B cell (primary cell): Measurements from ENCODE around the gene PBX1. TPM values are rescaled to one million over a fixed set of nuclear protein-coding genes. Genes with fewer than 3 reads are reported as not detected.

Source experiments
- ATAC-seq: fragments of 200-7000 bp; cut with Tn5 transposase; one replicate; pipeline ENCODE4 v1.10.0; 2021; ENCODE audit warnings: low read depth, mild to moderate bottlenecking, moderate number of reproducible peaks, moderate library complexity
- CTCF ChIA-PET: fragments of 350-600 bp; sonication (Branson Sonifier 250); formaldehyde crosslinking; loops from one replicate; lab custom pipeline; 2021; ENCODE audit warnings: antibody characterized with exemption, inconsistent platforms; lab: Charles Lee
- POLR2A ChIA-PET: fragments of 350-600 bp; sonication (Branson Sonifier 250); formaldehyde crosslinking; loops from one replicate; lab custom pipeline; 2021; ENCODE audit warnings: antibody characterized with exemption; lab: Charles Lee
- DNase-seq: peaks from one replicate; pipeline ENCODE4 v3.0.0; 2013
- H2AFZ ChIP-seq: 2 replicates; pipeline ENCODE4 v1.6.1; 2012; ENCODE audit warnings: mild to moderate bottlenecking, low read depth, low read length; ENCODE audit not compliant: insufficient read depth, poor library complexity, severe bottlenecking
- H3K27ac ChIP-seq, 2 donors: 1 replicate in 1 of 2; 2 replicates in 1 of 2; pipeline ENCODE4 v1.5.1; 2012 to 2013; ENCODE audit warnings: low read length in 2 of 2, mild to moderate bottlenecking in 2 of 2, moderate library complexity in 1 of 2
- H3K27me3 ChIP-seq, 4 experiments: fragments of 200-600 bp in 1 of 4; sonication (generic) in 1 of 4; replicated peaks in 1 of 4; 1 replicate in 2 of 4; 2 replicates in 2 of 4; pipeline versions ENCODE4 v1.6.1 to v1.7.0; 2013 to 2016; ENCODE audit warnings: low read length in 3 of 4, mild to moderate bottlenecking in 2 of 4, mixed read lengths in 1 of 4, moderate library complexity in 1 of 4; ENCODE audit not compliant: insufficient read depth in 4 of 4, control insufficient read depth in 3 of 4; ENCODE audit errors: control extremely low read depth in 1 of 4
- H3K36me3 ChIP-seq, 2 experiments: replicated peaks in 1 of 2; 1 replicate in 1 of 2; 2 replicates in 1 of 2; pipeline versions ENCODE4 v1.6.1 to v1.7.1; 2013; ENCODE audit warnings: low read length in 1 of 2; ENCODE audit not compliant: insufficient read depth in 2 of 2, control insufficient read depth in 1 of 2; ENCODE audit errors: control extremely low read depth in 1 of 2, extremely low read depth in 1 of 2
- H3K4me1 ChIP-seq, 2 donors: fragments of 200-600 bp in 1 of 2; sonication (generic) in 1 of 2; 1 replicate in 1 of 2; 2 replicates in 1 of 2; pipeline versions ENCODE4 v1.5.1 to v1.6.1; 2013 to 2017; ENCODE audit warnings: low read length in 2 of 2; ENCODE audit not compliant: control insufficient read depth in 2 of 2, insufficient read depth in 2 of 2
- H3K4me2 ChIP-seq: replicated peaks from 2 replicates; pipeline ENCODE3; 2012; ENCODE audit warnings: mild to moderate bottlenecking, low read depth, low read length; ENCODE audit not compliant: poor library complexity, severe bottlenecking
- H3K4me3 ChIP-seq, 5 experiments: fragments of 200-600 bp in 1 of 5; sonication (generic) in 1 of 5; 1 replicate in 3 of 5; 2 replicates in 2 of 5; pipeline versions ENCODE4 v1.5.1 to v1.7.0; 2011 to 2016; ENCODE audit warnings: low read length in 4 of 5, mild to moderate bottlenecking in 4 of 5, low read depth in 2 of 5, control low read depth in 1 of 5, moderate library complexity in 1 of 5; ENCODE audit not compliant: insufficient read depth in 1 of 5; ENCODE audit errors: control extremely low read depth in 1 of 5, extremely low read depth in 1 of 5
- H3K79me2 ChIP-seq: fragments of 200-600 bp; sonication (generic); one replicate; pipeline ENCODE4 v1.6.0; 2016; ENCODE audit warnings: low read length; ENCODE audit not compliant: control insufficient read depth, insufficient read depth
- H3K9ac ChIP-seq: fragments of 200-600 bp; sonication (generic); 2 replicates; pipeline ENCODE4 v1.6.1; 2017; ENCODE audit warnings: mild to moderate bottlenecking, low read length, moderate library complexity
- H3K9me3 ChIP-seq, 3 donors: one replicate each; pipeline versions ENCODE4 v1.6.1 to v1.7.1; 2013; ENCODE audit warnings: low read length in 2 of 3; ENCODE audit not compliant: control insufficient read depth in 2 of 3, insufficient read depth in 1 of 3; ENCODE audit errors: control extremely low read depth in 1 of 3
- H4K20me1 ChIP-seq: 2 replicates; pipeline ENCODE4 v1.6.0; 2012; ENCODE audit warnings: mild to moderate bottlenecking, low read length; ENCODE audit not compliant: insufficient read depth, control insufficient read depth, poor library complexity, severe bottlenecking
- H3K27ac Mint-ChIP-seq: one replicate; pipeline ENCODE4 v1.8.0; 2021; ENCODE audit warnings: mixed read lengths
- H3K27me3 Mint-ChIP-seq: one replicate; pipeline ENCODE4 v1.8.0; 2021; ENCODE audit warnings: mixed read lengths
- H3K4me1 Mint-ChIP-seq: one replicate; pipeline ENCODE4 v1.8.0; 2021; ENCODE audit warnings: mixed read lengths
- H3K4me3 Mint-ChIP-seq: one replicate; pipeline ENCODE4 v1.8.0; 2021; ENCODE audit warnings: mixed read lengths
- H3K9me3 Mint-ChIP-seq: one replicate; pipeline ENCODE4 v1.8.0; 2022; ENCODE audit warnings: mixed read lengths; ENCODE audit not compliant: insufficient read depth
- CTCF ChIP-seq: fragments of 200-600 bp; IDR thresholded peaks from one replicate; pipeline ENCODE4 v1.8.0; 2022; ENCODE audit warnings: antibody characterized with exemption, mild to moderate bottlenecking
- EZH2 ChIP-seq: IDR thresholded peaks from 2 replicates; pipeline ENCODE4 v1.6.1; 2012; ENCODE audit warnings: borderline replicate concordance, low read depth, mild to moderate bottlenecking, moderate library complexity, low read length; ENCODE audit not compliant: insufficient read depth, poor library complexity, severe bottlenecking
- WGBS: methylation state at CpG from one replicate; pipeline ENCODE4 v1.1.5; 2013; ENCODE audit warnings: missing lambda C conversion rate; ENCODE audit not compliant: insufficient coverage; 5-methylcytosine and 5-hydroxymethylcytosine counted together
- intact Hi-C: fragments of 100-400 bp; cut with micrococcal nuclease; formaldehyde crosslinking; loops from one replicate; pipeline ENCODE4 v1.10.0; 2022
- polyA plus RNA-seq: library from polyadenylated mRNA; depleted of rRNA; stranded (reverse); fragments of >200 nt; gene quantifications from 2 replicates; pipeline ENCODE4 v1.2.3, GENCODE V29; 2012
- total RNA-seq, 2 donors: library from RNA; stranded (reverse); fragments of 120-200 nt in 1 of 2; gene quantifications; 1 replicate in 1 of 2; 2 replicates in 1 of 2; pipeline versions ENCODE4 v1.2.3 to v1.2.4, GENCODE V29; 2013 to 2022

Gene PBX1
- total and polyA plus RNA-seq, 2 donors (not counting 1 experiment from before 2014, with no cell fraction given) = 0.32 TPM; not detected in 1

DNA sequence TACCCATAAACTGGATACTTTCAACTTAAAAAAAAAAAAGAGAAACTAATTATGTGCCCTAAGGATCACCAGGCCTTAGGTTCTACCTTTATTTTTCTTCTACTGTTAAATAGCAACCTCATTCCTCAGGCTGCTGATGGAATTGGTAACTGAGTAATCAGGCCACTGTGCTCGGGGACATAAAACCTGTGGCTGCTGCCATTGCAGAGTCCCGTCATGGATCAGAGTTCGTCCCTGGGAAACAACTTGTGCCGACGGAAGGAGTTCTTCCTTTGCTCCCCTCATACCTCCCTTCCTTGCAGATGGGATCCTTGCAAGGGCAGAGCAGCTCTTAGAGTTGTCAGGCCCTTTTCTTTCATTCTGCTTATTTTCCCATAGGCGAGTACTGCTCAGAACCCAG is 123.6 kb downstream of the PBX1 start:
- POLR2A ChIA-PET = no interaction called here
- DNase-seq = no peak

DNA sequence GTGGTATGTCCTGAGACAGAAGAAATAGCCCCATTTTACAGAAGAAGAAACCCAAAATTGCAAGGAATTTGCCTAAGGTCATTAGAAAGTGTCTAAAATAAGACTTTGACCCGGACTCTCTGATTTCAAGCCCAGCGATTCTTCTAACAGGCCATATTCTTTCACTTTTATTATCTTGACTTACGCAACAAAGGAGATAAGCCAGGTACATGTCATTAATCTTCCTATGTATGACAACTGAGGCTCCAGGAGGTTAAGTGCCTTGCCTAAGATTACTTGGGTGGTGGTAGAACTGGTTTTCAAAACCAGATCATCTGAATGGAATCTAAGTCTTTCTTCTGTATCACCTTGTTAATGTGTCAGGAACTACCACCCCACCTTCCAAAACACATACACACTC is 124.3 kb downstream of the PBX1 start:
- DNase-seq (no peak), ATAC-seq (no peak)
- H3K9me3 Mint-ChIP-seq = no peaks in the 10 kb centered on the region
- no peaks in the 10 kb centered on the region for H3K27me3 Mint-ChIP-seq
- H3K9me3 ChIP-seq = no peaks in the 10 kb centered on the region
- H4K20me1 ChIP-seq = no peaks in the 10 kb centered on the region
- TF ChIP-seq CTCF (no peak), EZH2 (no peak)
- H3K36me3 ChIP-seq = no peaks in the 10 kb centered on the region
- H3K4me2 ChIP-seq = no peak overlapping the region
- H2AFZ ChIP-seq = no peak overlapping the region
- intact Hi-C loops = no loop called here
- CTCF ChIA-PET = no interaction called here
- H3K27ac ChIP-seq = no peak overlapping the region
- POLR2A ChIA-PET = no interaction called here
- no peak overlapping the region for H3K4me3 ChIP-seq
- H3K4me3 Mint-ChIP-seq = no peak overlapping the region
- no peak overlapping the region for H3K27ac Mint-ChIP-seq
- H3K4me1 Mint-ChIP-seq = no peaks in the 10 kb centered on the region
- no peaks in the 10 kb centered on the region for H3K27me3 ChIP-seq
- WGBS = no CpG with 5 or more reads among the region's 3 CpGs
- no peak overlapping the region for H3K9ac ChIP-seq
- H3K4me1 ChIP-seq = no peaks in the 10 kb centered on the region
- no peaks in the 10 kb centered on the region for H3K79me2 ChIP-seq

More for the DNA sequence above, 123.6 kb downstream of the PBX1 start:
- no peak for ATAC-seq
- Mint-ChIP-seq H3K4me3 (no peak overlapping the region), H3K9me3 (no peaks in the 10 kb centered on the region), H3K27ac (no peak overlapping the region), H3K27me3 (peaks cover under 1% of the 10 kb centered on the region), H3K4me1 (no peaks in the 10 kb centered on the region)
- Histone ChIP-seq H3K9ac (no peak overlapping the region), H3K4me3 (no peak overlapping the region), H3K79me2 (no peaks in the 10 kb centered on the region), H4K20me1 (no peaks in the 10 kb centered on the region), H3K4me1 (no peaks in the 10 kb centered on the region), H3K36me3 (no peaks in the 10 kb centered on the region), H3K4me2 (no peak overlapping the region), H3K27ac (no peak overlapping the region), H3K27me3 (no peaks in the 10 kb centered on the region), H3K9me3 (no peaks in the 10 kb centered on the region), H2AFZ (no peak overlapping the region)
- WGBS = 100% methylated on average over 3 of the region's 6 CpGs
- CTCF ChIA-PET = no interaction called here
- intact Hi-C loops = no loop called here
- TF ChIP-seq CTCF (no peak), EZH2 (no peak)
